ENCODE measurements around the gene OLFM3.

DNA sequence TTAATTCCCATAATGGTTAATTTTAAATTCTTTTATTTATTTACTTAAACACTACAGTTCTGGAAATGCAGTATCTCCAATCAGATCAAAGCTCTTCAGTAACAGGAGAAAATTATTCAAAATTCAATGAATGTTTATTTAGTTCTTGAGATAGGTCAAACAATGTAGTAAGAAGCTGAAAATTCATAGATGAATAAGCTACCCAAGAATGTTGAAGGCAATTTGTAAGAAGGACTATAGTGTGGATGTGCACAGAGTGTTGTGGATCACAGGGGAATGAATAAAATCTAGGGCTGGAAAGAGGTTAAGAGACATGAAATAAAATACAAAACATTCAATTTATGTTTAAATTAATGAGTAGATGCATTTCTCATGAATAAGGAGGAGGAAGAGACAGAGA is 72.0 kb downstream of the OLFM3 start:
- TF ChIP-seq, protein P1, sequence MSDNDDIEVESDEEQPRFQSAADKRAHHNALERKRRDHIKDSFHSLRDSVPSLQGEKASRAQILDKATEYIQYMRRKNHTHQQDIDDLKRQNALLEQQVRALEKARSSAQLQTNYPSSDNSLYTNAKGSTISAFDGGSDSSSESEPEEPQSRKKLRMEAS (IDR thresholded peaks at IDR 0.05), result no peak
- TF ChIP-seq TEAD4 (IDR thresholded peaks at IDR 0.05) (no peak), CREB1 (IDR thresholded peaks at IDR 0.05; ENCODE audit: low read depth) (no peak), CEBPB (IDR thresholded peaks at IDR 0.05) (no peak), EP300 (IDR thresholded peaks at IDR 0.05; ENCODE audit: borderline replicate concordance) (no peak), TAF1 (IDR thresholded peaks at IDR 0.05; ENCODE audit: low read depth) (no peak), YY1 (IDR thresholded peaks at IDR 0.05; ENCODE audit: low read depth) (no peak), NFIC (IDR thresholded peaks at IDR 0.05) (no peak), TCF12 (IDR thresholded peaks at IDR 0.05; ENCODE audit: low read depth) (no peak), RAD21 (IDR thresholded peaks at IDR 0.05; ENCODE audit: low read depth) (no peak), FOXM1 (IDR thresholded peaks at IDR 0.05; ENCODE audit: borderline replicate concordance, low read depth) (no peak), EGR1 (IDR thresholded peaks at IDR 0.05) (no peak), USF1 (IDR thresholded peaks at IDR 0.05) (no peak)
- TF ChIP-seq, protein P2, sequence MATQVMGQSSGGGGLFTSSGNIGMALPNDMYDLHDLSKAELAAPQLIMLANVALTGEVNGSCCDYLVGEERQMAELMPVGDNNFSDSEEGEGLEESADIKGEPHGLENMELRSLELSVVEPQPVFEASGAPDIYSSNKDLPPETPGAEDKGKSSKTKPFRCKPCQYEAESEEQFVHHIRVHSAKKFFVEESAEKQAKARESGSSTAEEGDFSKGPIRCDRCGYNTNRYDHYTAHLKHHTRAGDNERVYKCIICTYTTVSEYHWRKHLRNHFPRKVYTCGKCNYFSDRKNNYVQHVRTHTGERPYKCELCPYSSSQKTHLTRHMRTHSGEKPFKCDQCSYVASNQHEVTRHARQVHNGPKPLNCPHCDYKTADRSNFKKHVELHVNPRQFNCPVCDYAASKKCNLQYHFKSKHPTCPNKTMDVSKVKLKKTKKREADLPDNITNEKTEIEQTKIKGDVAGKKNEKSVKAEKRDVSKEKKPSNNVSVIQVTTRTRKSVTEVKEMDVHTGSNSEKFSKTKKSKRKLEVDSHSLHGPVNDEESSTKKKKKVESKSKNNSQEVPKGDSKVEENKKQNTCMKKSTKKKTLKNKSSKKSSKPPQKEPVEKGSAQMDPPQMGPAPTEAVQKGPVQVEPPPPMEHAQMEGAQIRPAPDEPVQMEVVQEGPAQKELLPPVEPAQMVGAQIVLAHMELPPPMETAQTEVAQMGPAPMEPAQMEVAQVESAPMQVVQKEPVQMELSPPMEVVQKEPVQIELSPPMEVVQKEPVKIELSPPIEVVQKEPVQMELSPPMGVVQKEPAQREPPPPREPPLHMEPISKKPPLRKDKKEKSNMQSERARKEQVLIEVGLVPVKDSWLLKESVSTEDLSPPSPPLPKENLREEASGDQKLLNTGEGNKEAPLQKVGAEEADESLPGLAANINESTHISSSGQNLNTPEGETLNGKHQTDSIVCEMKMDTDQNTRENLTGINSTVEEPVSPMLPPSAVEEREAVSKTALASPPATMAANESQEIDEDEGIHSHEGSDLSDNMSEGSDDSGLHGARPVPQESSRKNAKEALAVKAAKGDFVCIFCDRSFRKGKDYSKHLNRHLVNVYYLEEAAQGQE (IDR thresholded peaks at IDR 0.05; ENCODE audit: low read depth), result no peak

Data from Ishikawa (cell line).